HG03039 (cell line): ENCODE results near the gene GLTP.

Experiments used
- ATAC-seq: cut with Tn5 transposase; IDR thresholded peaks from one replicate; pipeline ENCODE4 v1.9.1; 2021; ENCODE audit warnings: mild to moderate bottlenecking, moderate library complexity; ENCODE audit not compliant: unreplicated experiment

GLTP gene

DNA sequence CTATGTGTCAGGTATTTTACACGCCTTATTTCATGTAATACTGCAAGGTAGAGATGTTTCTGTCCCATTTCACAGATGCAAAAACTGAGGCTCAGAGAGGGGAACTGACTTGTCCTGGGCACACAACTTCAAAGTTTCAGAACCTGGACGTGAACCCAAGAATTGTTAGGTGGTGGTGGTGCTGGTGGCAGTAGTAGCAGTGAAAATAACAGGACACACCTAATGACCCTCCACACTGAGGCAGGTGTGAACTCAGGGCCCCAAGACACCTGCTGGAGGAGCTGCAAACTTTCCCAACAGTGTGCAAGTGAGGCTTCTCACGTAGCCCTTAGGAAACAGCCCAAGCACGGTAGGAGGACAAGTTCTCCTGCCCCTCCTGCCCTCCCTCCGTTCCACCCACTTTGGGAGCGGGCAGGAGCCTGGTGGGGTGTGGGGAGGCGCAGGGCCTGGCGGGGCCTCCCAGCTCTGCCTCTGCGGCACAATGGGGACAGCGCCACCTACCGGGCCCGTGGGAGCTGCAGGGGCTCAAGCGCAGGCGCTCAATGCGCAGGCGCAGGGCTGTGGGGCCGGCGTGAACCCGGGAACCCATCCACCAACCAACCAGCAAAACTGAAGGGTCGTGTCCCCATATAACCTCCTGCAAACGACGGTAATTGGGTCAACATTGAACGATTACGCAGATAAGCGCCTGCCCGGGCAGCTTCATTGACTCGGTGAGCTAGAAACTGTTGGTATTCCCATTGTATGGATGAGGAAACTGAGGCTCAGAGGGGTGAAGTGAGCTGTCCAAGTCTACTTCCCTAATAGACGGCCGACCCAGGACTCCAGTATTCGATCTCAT is 35.1 kb downstream of the GLTP start:
- ATAC-seq: no peak

DNA sequence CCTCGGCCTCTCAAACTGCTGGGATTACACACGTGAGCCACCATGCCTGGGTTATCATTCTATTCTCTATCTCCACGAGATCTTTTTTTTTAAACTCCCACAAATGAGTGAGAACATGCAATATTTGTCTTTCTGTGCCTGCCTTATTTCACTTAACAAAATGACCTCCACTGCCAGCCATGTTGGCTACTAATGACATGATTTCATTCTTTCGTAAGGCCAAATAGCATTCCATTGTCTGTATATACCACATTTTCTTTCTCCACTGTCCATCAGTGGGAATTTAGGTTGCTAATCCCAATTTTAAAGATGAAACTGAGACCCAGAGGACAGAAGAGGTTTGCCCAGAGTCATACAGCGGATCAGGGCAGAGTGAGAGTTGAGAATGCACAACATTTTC is 36.2 kb downstream of the GLTP start:
- ATAC-seq: no peak

DNA sequence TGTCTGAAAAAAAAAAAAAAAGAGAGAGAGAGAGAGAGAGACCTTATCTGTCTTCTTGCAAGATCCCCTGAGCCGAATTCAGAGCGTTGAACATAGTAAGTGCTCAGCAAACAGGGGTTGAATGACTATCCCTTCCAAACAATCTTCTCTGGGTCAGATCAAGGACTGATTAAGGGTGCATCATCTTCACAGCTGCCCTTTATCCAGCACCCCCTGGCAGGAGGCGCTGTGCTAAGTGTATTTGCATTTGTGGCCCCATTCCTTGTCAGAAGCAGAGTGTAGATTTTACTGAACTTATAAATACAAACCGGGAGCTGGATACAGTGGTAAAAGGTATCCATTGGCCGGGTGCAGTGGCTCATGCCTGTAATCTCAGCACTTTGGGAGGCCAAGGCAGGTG is 38.3 kb downstream of the GLTP start:
- ATAC-seq: no peak

DNA sequence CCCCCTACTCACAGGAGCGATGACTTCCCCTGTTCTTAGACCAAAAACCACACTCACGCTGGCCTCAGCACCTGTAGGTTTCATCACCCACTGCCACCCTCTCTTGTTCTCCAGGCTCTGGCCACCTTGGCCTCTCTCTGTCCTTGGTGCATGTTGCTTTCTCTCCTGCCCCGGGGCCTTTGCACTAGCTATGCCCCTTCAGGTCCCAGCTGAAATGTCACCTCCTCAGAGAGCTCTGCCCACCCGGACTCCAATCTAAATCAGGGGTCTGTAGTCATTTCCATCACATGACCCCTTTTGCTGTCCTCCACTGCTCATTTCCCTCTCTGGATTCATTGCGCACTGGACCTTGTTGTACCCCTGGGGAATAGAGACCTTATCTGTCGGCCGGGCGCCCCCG is 39.0 kb downstream of the GLTP start:
- ATAC-seq: no peak

DNA sequence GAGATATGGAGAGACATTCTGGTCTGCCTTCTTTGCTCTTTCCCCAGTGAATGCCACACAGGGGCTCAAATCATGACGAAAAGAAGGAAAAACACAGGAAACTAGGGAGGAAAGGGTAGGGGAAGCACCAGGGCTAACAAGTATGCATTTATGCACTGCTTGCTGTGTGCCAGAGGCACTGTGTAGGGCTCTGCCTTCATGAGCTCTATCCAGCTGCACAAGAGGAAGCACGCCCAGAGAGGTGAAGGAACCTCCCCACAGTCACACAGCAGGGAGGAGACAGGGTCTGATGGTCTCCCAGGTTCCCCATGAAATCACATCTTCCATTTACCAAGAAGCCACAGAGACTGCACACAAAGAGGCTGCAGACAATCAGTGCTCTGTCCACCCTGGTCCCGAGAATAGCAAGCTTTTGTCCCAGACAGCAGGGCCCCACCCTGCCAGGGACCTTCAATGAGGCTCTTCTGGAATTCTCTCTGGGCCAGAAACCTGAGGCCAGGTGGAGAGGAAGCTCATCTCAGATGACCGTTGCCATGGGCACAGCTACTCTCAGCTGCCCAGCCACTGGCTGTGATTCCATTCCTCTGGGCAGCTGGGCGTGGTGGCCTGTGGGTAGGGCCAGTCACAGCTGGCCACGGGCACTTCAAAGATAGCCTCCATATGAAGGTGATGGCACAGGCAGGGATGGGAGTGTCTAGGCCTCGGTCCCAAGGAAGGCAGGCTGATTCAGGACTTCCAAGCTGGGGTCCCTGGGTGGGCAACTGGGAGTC is 39.9 kb downstream of the GLTP start:
- no peak for ATAC-seq

DNA sequence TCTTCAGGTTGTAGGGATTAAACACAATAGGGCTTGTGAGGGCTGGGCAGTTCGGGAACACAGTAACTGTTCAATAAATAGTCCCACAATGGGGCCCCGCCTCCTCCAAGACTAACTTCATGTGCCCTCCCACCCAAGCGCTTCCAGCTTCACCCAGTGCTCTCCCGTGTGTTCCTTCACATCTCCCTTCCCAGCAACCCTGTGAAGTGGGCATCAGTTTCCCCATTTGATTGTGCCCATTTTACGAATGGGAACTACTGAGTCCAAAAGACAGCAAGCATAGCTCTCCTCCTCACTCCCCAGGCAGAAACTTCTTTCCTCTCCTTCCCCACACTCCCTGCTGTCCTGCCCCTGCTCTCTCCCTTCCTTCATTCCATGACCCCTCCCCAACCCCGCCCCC is 40.9 kb downstream of the GLTP start:
- no peak for ATAC-seq

DNA sequence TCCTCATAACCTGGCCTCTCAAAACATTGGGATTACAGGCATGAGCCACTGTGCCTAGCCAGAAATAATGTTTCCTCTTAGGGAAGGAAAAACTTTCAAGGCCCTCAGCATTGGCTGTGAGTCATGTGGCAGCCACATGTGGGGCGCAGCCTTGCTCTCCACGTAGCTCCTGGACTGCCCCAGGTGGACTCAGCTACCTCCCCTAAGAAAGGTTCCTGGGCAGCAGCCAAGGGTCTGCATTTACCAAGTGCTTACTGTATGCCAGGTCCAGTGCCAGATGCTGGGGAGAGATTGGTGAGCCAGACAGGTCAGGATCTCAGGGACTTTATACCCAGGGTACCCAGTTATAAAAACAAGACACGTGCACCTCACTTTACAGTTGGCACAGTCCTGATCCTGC is 43.4 kb downstream of the GLTP start:
- ATAC-seq: no peak

DNA sequence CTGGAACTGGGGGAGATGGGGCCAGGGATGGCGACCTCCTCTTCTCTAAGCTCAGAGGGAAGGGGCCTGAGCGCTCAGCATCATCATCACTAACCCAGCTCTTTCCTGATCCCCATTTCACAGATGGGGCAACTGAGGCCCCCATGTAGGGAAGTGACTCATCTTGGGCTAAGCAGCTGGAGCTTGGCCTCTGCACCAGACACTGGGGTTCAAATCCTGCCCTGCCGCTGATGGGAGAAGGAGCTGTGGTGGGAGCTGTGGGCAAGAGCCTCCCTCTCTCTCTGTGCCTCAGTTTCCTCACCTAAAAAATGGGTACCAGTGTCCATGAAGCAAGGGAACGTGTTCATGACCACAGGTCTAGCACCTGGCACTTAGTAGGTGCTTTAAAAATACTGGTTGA is 44.5 kb downstream of the GLTP start:
- no peak for ATAC-seq

DNA sequence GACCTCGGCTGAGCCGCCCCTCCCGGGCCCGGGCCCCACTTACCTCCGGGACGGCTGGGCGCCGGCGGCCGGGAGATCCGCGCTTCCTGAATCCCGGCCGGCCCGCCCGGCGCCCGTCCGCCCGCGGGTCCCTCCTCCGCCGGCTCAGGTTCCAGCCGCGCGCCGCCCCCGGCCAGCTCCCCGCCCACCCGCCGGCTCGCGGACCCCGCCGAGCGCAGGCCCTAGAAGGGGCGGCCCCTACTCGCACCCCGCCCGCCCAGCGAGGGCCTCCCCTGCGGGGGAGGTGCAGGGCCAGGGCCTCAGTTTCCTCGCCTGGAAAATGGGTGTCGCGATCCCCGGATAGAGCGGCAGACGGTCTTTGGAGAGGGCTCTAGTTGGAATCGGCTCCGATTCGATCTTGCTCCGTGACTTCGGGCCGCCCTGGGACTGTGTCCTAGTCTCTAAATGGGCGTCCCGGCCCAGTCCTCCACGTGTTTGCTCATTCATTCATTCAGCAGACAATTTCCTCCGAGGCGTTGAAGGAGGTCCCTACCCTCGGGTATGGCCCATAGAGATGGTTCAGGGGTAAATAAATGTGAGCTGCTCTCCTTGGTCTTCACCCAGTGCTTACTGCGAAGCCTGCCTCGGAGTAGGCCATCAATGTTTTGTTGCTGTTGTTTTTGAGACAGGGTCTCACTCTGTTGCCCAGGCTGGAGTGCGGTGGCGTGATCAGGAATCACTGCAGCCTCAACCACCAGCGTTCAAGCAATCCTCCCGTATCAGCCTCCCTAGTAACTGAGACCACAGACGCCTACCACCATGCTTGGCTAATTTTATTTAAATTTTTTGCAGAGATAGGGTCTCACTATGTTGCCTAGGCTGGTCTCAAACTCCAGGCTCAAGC is 46.8 kb downstream of the GLTP start, which contains the start of gene TRPV4:
Gene TRPV4 (minus strand): TSS at position 92 of the 883 bp plus-strand sequence. CDS start 18,602 bp downstream, outside the sequence.
- ATAC-seq: no peak

DNA sequence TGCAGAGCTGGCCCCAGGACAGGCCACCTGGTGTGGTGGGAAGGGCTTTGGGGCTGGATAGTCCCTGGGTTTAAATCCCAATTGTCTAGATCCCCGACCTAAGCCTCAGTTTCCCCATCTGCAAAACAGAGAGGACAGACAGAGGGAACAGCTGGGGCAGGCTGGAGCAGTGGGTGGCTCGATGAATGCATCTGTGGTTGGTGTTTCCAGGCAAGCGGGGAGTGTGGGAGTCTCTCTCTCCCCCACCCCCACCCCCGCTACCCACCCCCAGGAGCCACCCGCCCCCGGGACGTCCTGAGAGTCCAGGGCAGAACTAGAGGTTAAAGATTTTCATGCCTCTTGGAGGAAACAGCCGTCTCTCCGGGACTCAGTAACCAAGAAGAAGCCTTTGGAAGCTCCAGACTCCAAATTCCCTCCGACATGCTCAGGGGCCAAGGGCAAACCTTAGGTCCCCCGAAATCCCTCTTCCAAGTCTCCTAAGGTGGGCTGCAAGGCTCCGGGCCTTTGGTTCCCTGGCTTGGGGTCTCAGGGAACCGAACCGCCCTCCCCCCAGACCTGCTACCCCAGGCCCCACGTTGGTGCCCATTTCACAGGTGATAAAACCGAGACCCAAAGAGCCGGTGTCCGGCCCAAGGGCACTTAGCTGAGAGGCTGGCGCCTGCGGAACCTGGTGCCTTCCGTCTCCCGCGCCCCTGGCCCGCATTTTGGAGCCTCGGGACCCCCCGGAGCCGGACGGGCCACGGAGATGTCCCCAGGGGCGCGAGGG is 47.6 kb downstream of the GLTP start:
- ATAC-seq: no peak

DNA sequence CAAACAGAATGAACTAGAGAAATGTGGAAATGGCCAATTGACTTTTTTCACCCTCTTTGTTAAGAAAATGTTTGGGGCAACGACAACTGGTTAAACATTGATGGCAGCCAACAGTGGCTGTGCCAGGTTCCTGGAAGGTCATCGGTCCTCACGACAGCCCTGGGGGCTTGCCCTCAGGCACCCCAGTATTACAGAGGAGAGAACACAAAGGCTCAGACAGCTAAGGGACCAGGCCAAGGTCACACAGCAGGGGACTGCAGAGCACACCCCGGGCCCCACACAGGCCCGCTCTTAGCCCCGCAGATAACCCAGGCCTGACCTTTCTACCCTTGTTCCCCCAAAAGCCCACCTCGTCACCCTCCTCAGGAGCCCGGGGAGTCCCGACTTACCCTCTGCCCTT is 48.4 kb downstream of the GLTP start:
- ATAC-seq: no peak

DNA sequence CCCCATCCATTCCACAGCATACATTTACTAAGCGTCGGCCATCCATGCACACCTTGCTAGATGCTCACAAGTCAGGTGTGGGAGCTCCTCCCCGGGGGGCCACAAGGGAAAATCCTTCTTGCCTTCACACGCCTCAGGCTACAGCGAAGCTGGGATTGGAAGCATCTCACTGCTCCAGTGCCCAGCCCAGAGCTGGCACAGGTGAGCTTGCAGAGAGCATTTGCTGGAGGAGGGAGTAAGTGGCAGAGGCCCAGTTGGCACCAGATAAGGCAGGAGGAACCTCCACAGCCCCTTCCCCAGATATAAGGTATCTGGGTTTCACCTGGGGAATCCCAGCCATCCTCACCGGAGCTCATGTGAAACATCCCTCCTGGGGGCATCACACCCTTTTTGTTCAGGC is 49.0 kb downstream of the GLTP start:
- ATAC-seq: no peak

DNA sequence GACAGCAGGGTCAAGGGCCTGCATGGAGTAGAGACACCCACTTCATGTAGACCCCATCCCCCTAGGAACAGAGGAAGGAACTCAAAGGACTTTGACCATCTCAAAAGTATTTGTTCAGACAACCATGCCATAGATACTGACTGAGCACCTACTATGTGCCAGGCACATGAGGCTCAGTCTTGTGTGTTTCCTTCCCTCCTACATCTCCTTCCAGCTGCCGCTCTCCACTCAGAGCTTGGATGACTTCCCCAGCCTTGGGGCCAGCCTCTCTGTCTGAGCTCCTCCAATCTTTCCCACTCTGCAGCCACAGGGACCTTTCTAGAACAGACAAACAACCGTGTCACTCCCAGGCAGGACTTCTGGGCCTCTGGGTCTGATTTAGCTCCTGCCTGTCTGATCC is 49.6 kb downstream of the GLTP start:
- no peak for ATAC-seq

DNA sequence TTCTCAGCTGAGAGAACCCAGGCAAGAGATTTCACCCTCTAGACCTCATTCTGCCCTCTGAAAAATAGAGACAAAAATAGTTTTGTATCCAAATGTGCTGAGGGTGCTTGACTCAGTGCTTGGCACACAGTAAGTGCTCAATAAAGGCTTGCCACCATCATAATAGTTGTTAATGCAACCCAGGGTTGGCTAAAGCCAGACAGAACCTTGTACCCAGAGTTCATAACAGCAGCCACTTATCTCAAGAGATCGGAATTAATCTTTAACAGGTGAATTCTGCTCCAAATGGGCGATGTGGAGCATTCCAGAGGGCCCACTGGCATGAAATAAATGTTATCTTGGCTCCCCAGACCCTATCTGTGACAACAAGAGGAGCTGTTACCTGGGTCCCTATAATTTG is 50.1 kb downstream of the GLTP start:
- no peak for ATAC-seq

DNA sequence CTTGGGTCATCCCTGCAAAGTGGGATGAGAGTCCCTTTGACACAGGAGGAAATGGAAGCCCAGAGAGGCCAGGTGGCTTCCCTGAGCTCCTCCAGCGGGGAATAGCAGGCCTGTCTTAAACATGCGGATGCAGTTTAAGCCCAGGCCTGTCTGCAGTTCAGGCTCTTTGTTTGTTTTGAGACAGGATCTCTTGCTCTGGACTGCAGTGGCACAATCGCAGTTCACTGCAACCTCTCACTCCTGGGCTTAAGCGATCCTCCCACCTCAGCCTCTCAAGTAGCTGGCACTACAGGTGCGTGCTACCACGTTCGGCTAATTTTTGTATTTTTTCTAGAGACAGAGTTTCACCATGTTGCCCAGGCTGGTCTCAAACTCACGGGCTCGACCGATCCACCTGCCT is 50.7 kb downstream of the GLTP start:
- no peak for ATAC-seq

DNA sequence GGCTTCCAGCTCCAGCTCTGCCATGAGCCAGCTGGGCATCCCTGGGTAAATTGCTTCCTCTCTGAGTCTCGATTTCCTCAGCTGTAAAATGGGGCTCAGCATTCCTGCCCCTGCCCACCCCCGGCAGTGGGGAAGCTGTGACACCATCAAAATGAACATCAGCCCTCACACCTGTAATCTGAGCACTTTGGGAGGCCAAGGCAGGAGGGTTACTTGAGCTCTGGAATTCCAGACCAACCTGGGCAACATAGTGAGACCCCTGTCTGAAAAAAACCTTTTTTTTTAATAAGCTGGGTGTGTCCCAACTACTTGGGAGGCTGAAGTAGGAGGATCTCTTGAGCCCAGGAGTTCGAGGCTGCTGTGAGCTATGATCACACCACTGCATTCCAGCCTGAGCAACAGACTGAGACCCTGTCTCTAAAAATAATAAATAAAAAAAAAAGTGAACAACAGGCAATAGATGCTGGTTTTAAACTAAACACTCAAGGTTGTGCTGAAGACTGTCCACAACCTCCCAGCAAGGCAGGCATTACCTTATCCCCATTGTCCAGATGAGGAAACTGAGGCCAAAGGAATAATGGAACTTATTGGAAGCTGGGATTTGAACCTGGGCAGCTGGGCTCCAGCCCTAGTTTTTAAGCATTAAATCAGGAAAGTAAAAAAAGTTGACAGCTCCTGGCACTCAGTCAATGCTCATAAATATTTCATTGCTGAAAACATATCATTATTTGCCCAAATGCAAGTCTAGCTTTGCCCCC is 51.4 kb downstream of the GLTP start:
- ATAC-seq: no peak

DNA sequence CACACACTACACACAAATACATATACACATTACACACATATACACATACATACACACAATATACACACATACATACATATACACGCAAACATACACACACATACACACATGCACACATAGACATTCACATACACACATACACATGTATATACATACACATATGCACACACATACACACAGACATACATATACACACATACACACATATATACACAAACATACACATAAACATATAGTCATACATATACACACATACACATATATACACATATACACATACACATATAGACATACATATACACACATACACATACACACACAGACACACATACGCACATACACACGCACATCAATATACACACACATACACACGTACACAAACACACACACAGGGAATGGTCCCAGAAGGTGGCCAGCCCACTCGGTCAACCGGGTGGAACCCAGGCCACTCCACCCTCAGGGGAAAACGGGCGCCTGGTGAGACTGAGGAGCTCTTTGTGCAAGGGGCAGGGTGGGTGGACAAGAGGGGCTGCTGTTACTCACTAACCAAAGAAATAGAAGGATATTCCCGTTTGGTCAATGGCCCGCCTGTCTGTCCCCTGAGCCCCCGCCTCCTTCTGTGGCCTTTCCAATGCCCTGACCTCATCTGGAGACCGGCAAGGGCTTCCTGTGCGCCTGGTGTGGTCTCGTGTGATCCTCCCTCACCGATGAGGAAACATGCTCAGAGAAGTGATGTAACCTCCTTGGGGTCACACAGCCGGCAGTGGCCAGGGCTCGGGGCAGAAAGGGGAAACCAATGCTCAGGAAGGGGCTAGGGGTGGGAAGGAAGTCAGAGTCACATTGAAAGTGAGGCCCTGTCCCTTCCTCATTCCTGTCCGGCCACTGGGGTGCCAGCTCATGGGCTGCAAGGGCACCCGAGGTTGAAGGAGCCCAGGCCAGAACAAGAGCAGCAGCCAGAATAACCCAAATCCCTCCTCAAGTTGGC is 52.5 kb downstream of the GLTP start:
- no peak for ATAC-seq

DNA sequence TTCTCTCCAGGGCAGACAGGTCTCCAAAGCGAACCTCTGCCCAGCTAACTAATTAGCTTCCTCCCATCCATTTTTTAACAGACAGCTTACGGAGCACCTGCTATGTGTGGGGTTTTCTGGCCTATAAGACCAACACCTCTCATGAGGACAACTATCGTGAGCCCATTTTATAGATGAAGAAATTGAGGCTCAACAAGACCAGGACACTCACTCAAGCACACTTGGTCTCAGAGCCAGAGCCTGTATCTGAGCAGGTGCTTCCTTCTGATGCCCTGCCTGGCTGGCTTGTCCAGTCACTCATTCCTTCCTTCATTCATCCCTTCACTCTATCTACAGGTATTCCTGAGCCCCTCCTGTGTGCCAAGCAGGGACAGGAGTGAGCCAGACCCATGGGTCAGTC is 53.3 kb downstream of the GLTP start:
- ATAC-seq: no peak

DNA sequence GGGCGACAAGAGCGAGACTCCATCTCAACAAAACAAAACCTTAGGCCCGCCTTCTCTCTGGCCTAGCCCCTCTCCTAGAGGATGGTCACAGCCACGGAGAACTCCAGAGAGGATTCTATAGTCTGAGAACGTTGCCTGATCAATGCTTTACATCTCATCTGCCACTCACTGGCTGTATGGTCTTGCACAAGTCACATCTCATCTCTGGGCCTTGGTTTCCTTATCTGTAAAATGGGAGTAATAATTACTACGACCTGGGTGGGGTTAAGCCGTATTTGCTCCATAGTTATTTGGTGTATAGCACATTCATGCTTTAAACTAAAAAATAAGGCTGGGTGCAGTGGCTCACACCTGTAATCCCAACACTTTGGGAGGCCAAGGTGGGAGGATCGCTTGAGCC is 55.6 kb downstream of the GLTP start:
- no peak for ATAC-seq
